HG02943 (cell line): ENCODE measurements around the gene CAPN2.

Experiments used
- ATAC-seq: cut with Tn5 transposase; IDR thresholded peaks from one replicate; pipeline ENCODE4 v1.9.1; 2021; ENCODE audit warnings: mild to moderate bottlenecking, low read depth, moderate library complexity; ENCODE audit not compliant: unreplicated experiment

Gene CAPN2

GRCh38 chr1:223700942-223701637, 11.2 kb upstream of the CAPN2 start:
- no peak for ATAC-seq

- ATAC-seq = no peak
These were observed 9.3 kb upstream of the CAPN2 start for GRCh38 chr1:223702735-223703667.

DNA sequence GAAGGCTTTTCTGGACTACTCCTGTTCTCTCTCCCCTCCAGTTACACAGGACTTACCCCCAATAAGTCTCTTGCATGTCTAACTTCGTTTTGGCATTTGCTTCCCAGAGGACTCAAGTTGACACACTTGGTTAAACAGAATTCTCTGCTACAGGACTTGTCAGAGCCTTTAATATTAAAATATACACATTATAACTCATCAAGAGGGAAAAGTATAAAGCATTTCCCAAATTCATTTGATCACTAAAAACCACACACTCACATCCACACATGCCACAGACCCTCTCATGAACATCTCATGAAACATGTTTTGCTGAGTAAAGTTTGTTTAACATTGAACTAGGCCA, 8.7 kb upstream of the CAPN2 start:
- no peak for ATAC-seq

DNA sequence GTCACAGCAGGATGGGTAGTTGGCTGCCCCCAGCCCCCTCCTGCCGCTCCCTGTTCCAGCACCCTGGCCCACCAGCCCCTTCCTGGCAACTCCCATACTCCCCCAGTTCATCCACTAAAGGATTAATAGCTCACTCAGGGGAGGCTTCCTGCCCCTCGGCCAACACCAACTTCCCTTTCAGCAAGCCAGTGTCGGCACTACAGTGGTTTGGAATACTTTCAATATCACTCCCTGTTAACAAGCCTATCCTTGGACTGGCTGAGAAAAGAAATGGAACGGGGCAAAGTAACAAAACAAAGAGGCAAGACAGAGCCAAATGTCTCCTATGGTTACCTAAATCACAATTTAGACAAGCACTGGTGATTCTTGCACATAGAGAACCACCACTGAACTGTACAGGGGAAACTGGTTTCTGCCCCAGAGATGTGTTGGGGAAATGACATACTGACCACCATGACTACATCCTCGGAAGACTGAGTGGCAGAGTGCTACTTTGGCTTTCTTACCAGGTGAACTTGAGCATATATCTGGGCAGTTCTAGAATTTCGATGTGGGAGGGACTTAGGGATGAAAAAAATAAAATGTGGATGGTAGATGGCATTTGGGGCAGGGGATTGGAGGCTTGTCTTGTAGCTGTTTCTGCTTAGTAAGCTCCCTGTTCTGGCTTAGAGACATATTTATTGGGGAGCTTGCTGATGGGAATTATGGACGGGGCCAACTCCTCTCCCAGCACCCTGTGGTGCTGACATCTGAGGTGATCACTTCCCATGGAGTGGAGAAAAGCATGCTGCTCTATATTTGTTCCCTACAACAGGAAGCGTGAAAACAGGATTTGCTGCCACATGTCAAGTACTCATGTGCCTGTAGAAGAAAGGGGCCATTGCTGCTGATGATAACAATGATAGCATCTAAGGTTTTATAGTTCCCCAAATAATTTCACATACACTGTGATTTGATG, 7.1 kb upstream of the CAPN2 start:
- ATAC-seq = no peak

GRCh38 chr1:223706077-223706973, 6.0 kb upstream of the CAPN2 start:
- no peak for ATAC-seq

DNA sequence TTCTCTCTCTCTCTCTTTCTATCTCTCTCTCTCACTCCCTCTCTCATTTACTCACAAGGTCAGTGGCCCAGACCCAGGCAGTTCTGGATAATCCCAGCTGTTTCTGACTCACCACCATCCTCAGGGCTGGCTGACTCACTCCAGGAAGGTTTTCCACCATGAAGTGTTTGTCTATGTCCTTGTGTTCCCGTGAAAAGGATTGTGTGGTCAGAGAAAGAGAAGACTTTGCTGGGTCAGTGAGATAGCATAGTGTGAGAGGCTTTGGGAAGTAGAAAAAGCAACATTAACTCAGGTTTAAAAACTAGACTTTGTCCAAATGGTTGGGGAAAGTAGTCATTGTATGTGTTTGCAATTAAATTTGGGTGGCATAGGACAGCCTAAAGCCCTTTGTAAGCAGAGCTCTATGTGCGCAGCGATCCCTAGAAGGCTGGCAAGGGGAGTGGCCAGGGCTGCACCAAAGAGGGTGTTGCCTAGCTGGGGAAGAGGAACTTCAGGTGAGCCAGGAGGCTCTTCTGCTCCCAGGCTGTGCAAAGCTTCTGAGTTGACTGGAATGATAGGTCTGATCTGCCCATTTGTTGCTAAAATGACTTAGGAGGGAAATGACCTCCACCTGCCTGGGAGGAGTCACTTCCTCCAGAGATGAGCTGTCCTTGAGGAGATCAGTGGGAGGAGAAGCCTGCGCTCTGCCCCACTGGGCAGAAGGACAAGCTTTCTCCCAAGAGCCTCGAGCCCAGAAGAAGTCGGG, 4.9 kb upstream of the CAPN2 start:
- ATAC-seq = no peak

DNA sequence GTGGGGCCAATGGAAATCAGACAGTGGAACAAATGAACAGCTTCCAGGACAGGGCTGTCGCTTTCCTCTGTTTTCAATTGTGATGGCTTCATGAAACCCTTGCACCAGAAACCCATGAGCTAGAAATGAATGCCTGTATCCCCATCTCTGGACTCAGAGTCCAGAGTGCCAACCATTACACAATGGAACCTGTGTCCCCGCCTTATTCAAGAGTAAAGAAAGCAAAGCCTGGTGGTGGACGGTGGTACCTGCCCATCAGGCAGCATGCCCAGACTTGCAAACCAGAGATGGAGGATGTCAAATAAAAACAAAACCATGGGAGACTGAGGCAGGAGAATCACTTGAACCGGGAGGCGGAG, 4.4 kb upstream of the CAPN2 start:
- no peak for ATAC-seq

DNA sequence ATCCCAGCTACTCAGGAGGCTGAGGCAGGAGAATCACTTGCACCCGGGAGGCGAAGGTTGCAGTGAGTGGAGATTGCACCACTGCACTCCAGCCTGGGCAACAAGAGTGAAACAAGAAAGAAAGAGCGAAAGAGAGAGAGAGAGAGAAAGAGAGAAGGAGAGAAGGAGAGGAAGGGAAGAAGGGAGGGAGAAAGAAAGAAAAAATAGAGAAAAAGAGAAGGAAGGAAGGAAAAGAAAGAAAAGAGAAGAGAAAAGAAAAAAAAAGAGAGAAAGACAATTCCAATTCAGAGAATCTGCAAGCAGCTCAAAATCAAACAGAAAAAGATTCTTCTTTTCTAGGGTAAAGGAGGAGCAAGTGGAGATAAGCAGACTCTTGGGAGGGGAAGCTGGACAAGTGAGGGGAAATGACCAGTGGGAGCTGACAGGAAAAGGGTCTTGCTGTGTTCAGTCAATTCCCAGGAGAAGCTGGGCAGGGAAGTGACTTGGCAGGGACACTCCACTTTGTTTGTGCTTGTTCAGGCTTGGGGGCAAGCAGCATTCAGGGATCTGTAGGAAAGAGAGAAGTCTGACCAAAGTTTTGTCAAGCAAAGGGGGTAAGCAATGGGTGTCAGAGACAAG, 3.6 kb upstream of the CAPN2 start:
- no peak for ATAC-seq

DNA sequence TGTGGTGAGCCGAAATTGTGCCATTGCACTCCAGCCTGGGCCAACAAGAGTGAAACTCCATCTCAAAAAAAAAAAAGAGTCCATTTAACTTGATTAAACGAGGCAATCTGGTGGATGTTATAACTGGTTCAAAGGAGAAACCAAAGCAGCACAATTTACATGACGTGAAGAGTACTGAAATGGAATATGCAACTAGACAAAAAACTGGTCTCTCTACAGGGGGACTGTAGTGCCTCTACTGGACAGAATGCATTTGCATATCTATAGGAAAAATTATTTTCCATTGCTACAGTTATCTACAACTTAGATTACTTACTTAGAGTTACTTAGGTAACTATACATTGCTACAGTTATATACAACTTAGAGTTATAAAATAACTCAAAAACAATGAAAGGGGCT, 2.7 kb upstream of the CAPN2 start:
- no peak for ATAC-seq

GRCh38 chr1:223710179-223711133, 1.9 kb upstream of the CAPN2 start:
- no peak for ATAC-seq

GRCh38 chr1:223711173-223711572, 1.2 kb upstream of the CAPN2 start:
- ATAC-seq = no peak

- peak; percentile 13 for ATAC-seq
These were observed 569 bp upstream of the CAPN2 start for GRCh38 chr1:223711747-223712193.

DNA sequence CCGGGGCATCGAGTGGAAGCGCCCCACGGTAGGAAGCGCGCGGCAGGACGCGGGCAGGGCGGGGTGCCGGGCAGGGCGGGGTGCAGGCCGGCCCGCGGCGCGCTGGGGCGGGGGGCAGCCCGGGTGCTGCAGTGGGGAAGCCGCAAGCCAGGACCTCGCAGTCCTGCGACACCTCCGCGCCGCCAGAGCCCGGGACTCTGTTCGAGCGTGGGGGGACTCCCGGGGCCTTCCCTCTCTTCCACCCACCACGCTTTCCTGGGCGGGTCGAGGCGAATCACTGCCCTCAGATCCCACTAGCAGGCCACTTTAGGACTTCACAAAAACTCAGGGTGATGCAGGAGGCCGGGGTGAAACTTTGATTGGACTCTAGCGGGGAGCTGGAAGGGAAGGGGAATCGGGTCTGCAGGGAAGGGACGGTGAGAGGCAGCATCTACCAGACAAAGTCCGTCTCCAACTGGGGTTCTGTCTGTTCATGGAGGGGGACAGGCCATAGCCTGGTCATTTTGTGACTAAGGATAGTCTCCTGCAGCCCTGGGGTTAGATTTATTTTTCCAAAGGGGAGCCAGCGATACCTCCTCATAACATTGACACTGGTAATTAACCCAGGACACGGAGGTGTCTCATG, 623 bp downstream of the CAPN2 start:
- ATAC-seq = peak; percentile 16

DNA sequence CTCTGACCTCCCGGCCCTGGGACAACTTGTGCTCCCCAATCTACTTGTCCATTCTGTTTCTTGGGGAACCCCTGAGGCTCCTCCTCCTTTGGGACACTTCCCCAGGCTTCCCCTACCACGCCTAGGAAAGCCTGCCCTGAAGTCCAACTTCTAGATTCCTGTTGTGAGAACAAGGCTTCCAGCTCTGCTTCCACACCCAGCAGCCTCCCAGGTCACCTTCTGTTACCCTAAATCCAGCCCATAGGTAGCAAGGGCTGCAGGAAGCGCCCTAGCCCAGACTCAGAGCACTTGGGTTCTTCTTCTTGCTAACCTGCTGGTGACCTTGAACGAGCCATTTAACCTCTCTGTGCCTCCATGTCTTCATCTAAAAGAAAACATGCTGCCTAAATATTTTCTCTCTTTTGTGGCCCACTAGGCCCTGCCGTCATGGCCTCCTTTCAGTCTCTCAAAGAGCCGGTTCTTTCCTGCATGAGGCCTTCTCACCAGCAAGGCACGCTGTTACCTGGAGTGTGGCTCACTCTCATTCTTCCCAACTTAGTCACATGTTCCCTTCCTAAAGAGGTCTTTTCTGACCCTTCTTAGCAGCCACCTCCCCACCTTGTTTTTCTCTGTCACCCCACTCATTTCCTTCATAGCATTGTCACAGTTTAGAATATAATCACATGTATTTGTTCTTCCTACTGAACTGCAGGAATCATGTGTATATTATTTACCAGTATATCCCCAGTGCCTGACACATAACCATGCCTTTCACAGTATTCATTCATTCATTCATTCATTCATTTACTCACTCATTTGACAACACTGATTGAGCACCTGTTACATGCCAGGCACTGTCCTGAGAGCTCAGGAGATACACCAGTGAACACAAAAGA, 1.4 kb downstream of the CAPN2 start:
- ATAC-seq = no peak

DNA sequence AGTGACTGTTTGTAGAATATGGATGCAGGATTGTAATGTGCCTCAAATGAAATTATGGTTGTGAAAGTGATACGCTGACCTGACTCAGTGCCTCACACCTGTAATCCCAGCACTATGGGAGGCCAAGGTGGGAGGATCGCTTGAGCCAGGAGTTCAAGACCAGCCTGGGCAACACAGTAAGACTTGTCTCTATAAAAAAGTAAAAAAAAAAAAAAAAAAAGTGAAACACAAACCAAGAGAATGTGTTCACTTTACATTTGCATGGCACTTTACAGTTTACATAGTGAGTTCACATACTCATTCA, 2.0 kb downstream of the CAPN2 start:
- no peak for ATAC-seq

- no peak for ATAC-seq
These were observed 2.7 kb downstream of the CAPN2 start for GRCh38 chr1:223714849-223715603.
